BLaER1 (cell line): ENCODE measurements around the gene XRCC1.

Experiments
- H3K27ac ChIP-seq: shearing (Covaris generic); formaldehyde crosslinking; 2 replicates; pipeline ENCODE4 v1.8.1; 2022
- H3K27me3 ChIP-seq: shearing (Covaris generic); formaldehyde crosslinking; 2 replicates; pipeline ENCODE4 v1.8.1; 2022
- H3K36me3 ChIP-seq: shearing (Covaris generic); formaldehyde crosslinking; 2 replicates; pipeline ENCODE4 v1.8.1; 2022
- H3K4me1 ChIP-seq: shearing (Covaris generic); formaldehyde crosslinking; 2 replicates; pipeline ENCODE4 v1.8.1; 2022
- H3K4me2 ChIP-seq: shearing (Covaris generic); formaldehyde crosslinking; 2 replicates; pipeline ENCODE4 v1.8.1; 2022
- H3K4me3 ChIP-seq: shearing (Covaris generic); formaldehyde crosslinking; 2 replicates; pipeline ENCODE4 v1.8.1; 2022
- H3K9ac ChIP-seq: shearing (Covaris generic); formaldehyde crosslinking; 2 replicates; pipeline ENCODE4 v1.8.1; 2022
- H3K9me3 ChIP-seq: shearing (Covaris generic); formaldehyde crosslinking; 2 replicates; pipeline ENCODE4 v1.8.1; 2022
- H4K20me1 ChIP-seq: shearing (Covaris generic); formaldehyde crosslinking; 2 replicates; pipeline ENCODE4 v1.8.1; 2022
- Cebpa-rat ChIP-seq: shearing (Covaris generic); IDR thresholded peaks from 2 replicates; pipeline ENCODE4 v1.8.1; 2022

XRCC1 gene

GRCh38 chr19:43538922-43539321 is 36.4 kb downstream of the XRCC1 start:
- Histone ChIP-seq H3K4me3 (no peak overlapping the region), H3K9ac (no peak overlapping the region), H3K4me2 (no peak overlapping the region), H3K27me3 (no peaks in the 10 kb centered on the region), H3K27ac (no peak overlapping the region), H3K9me3 (peaks cover 21% of the 10 kb centered on the region), H3K36me3 (peaks cover 78% of the 10 kb centered on the region), H4K20me1 (no peaks in the 10 kb centered on the region), H3K4me1 (peaks cover 12% of the 10 kb centered on the region)
- no peak for TF ChIP-seq Cebpa-rat

DNA sequence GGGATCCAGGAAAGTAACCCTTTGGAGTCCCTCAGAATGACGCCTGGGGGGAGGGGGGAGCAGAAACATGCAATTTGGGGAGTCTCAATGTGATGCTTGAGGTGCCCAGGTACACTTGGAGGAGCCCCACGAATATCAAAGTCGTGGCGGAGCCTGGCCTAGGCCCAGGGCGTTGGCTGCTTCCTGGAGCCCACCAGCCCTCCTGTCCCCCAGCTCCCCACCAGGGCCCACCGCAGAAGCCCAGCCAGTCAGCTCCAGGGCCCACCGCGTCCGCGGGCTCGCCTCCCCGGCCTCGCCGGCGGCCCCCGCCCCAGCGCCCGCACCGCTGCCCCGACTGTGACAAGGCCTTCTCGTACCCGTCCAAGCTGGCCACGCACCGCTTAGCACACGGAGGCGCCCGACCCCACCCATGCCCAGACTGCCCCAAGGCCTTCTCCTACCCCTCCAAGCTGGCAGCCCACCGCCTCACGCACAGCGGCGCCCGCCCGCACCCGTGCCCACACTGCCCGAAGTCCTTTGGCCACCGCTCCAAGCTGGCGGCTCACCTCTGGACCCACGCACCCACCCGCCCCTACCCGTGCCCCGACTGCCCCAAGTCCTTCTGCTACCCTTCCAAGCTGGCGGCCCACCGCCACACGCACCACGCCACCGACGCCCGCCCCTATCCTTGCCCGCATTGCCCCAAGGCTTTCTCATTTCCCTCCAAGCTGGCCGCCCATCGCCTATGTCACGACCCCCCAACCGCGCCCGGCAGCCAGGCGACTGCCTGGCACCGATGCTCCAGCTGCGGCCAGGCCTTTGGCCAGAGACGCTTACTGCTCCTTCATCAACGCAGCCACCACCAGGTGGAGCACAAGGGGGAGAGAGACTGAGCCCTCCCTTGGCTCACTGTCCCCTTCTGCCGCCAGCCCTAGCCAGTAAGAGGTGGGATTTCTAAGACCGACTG is 40.2 kb downstream of the XRCC1 start:
- peaks cover 40% of the 10 kb centered on the region for H3K36me3 ChIP-seq
- no peaks in the 10 kb centered on the region for H4K20me1 ChIP-seq
- H3K4me3 ChIP-seq, result no peak overlapping the region
- no peak overlapping the region for H3K9ac ChIP-seq
- H3K27me3 ChIP-seq, result no peaks in the 10 kb centered on the region
- TF ChIP-seq Cebpa-rat, result no peak
- H3K9me3 ChIP-seq, result peaks cover 21% of the 10 kb centered on the region
- no peak overlapping the region for H3K4me2 ChIP-seq
- no peak overlapping the region for H3K27ac ChIP-seq
- H3K4me1 ChIP-seq, result peaks cover 25% of the 10 kb centered on the region

- peaks cover 17% of the 10 kb centered on the region for H3K9me3 ChIP-seq
- H3K27me3 ChIP-seq, result no peaks in the 10 kb centered on the region
- peak overlapping the region; percentile 57; the same call in 1 of the 2 replicates for H3K4me2 ChIP-seq
- no peak overlapping the region for H3K27ac ChIP-seq
- H4K20me1 ChIP-seq, result no peaks in the 10 kb centered on the region
- TF ChIP-seq Cebpa-rat, result no peak
- no peak overlapping the region for H3K9ac ChIP-seq
- peaks cover 32% of the 10 kb centered on the region for H3K36me3 ChIP-seq
- peaks cover 25% of the 10 kb centered on the region for H3K4me1 ChIP-seq
- H3K4me3 ChIP-seq, result no peak overlapping the region
Measured at GRCh38 chr19:43534305-43534815, 41.0 kb downstream of the XRCC1 start.

- H3K9ac ChIP-seq, result peak overlapping the region; percentile 77
- peak overlapping the region; percentile 72 for H3K4me3 ChIP-seq
- peak; percentile 85 for TF ChIP-seq Cebpa-rat
- H3K9me3 ChIP-seq, result peaks cover 10% of the 10 kb centered on the region
- H3K27ac ChIP-seq, result peak overlapping the region; percentile 82
- H3K27me3 ChIP-seq, result no peaks in the 10 kb centered on the region
- peaks cover 25% of the 10 kb centered on the region for H3K4me1 ChIP-seq
- H4K20me1 ChIP-seq, result no peaks in the 10 kb centered on the region
- H3K36me3 ChIP-seq, result peaks cover 26% of the 10 kb centered on the region
- H3K4me2 ChIP-seq, result peak overlapping the region; percentile 95
Measured at GRCh38 chr19:43533546-43534304, 41.6 kb downstream of the XRCC1 start.

GRCh38 chr19:43532962-43533545 is 42.3 kb downstream of the XRCC1 start, which contains the start of gene ZNF575:
Gene ZNF575, plus strand, starts transcription at chr19:43533188. Its CDS starts 1,235 bp downstream, at chr19:43534423.
- Histone ChIP-seq H3K4me2 (peak within 1 kb of the TSS; percentile 95), H3K9me3 (peaks cover 4% of the 10 kb centered on the region; the same call in 1 of the 2 replicates), H4K20me1 (no peaks in the 10 kb centered on the region), H3K36me3 (peaks cover 19% of the 10 kb centered on the region), H3K9ac (peak within 1 kb of the TSS; percentile 77), H3K4me1 (peaks cover 30% of the 10 kb centered on the region), H3K27me3 (no peaks in the 10 kb centered on the region), H3K27ac (peak within 1 kb of the TSS; percentile 82), H3K4me3 (peak within 1 kb of the TSS; percentile 72)
- TF ChIP-seq Cebpa-rat, result no peak

DNA sequence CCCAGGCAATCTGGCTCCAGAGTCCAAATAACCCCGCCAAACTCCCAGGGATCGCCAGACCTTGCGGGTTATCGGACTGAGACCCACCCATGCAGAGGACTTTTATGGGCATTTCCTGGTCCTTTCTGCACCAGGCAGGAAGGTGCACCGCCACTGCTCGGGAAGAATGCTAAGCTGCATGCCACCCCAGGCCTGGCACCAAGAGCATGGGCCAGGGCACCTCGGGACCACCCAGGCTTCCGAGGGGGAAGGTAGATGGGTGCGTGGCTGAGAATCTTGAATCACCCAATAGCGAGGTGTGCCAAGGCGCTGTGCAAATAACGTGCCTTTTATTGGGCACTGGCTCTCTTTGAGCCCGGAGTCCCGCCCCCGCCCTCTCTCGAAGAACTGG is 42.8 kb downstream of the XRCC1 start:
- Histone ChIP-seq H3K4me1 (peaks cover 35% of the 10 kb centered on the region), H3K4me3 (peak overlapping the region; percentile 72), H3K9ac (peak overlapping the region; percentile 77), H3K27me3 (no peaks in the 10 kb centered on the region), H3K36me3 (peaks cover 14% of the 10 kb centered on the region), H3K9me3 (no peaks in the 10 kb centered on the region), H4K20me1 (no peaks in the 10 kb centered on the region), H3K27ac (peak overlapping the region; percentile 82), H3K4me2 (peak overlapping the region; percentile 95)
- no peak for TF ChIP-seq Cebpa-rat

- Histone ChIP-seq H3K27me3 (no peaks in the 10 kb centered on the region), H3K27ac (peak overlapping the region; percentile 78), H3K36me3 (peaks cover 2% of the 10 kb centered on the region; the same call in 1 of the 2 replicates), H3K4me2 (peak overlapping the region; percentile 91), H3K9me3 (no peaks in the 10 kb centered on the region), H3K4me3 (peak overlapping the region; percentile 87), H3K9ac (peak overlapping the region; percentile 88), H3K4me1 (peaks cover 51% of the 10 kb centered on the region), H4K20me1 (peaks cover 15% of the 10 kb centered on the region)
- TF ChIP-seq Cebpa-rat, result no peak
Measured at GRCh38 chr19:43527860-43528622, 47.3 kb downstream of the XRCC1 start.

DNA sequence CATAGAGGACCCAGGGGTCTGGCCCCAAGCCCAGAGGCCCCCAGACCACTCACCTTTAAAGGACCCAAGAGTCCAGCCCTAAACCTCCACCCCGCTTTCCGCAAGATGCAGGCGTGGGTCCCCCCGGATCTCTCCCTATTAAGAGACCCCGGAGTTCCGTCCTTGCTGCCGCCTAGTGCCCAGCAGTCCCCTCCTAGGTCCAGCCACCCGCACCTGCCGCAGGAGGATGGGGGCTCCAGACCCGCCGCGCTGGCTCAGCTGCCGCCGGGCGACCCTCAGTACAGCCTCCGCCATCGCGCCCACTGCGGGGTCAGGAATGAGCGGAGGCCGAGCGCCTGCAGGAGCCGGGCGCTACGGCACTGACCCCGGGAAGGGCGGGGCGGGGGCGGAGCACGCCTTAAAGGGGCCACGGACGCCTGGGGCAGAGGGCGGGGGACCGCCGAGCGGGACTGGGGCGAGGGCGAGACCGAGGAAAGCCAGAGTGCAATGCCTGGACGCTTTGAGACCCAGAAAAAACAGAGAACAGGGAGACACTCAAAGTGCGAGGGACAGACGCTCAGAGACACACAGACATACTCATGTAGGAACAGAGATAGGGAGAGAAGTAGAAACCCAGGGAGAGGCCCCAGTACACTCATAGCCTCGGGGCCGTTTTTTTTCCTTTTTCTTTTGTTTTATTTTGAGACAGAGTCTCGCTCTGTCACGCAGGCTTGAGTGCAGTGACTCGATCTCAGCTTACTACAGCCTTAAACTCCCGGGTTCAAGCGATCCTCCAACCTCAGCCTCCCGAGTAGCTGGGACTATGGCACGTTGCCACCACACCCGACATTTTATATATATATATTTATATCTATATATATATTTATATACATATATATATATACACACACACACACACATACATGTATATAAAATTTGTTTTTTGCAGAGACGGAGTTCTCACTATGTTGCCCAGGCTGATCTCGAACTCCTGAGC is 48.2 kb downstream of the XRCC1 start, which contains the start of gene ETHE1:
Gene ETHE1 (minus strand): TSS at position 318 of the 976 bp plus-strand sequence. CDS start 24 bp downstream, at position 294.
- H3K9ac ChIP-seq, result peak within 1 kb of the TSS; percentile 88
- H3K4me2 ChIP-seq, result peak within 1 kb of the TSS; percentile 91
- H3K27ac ChIP-seq, result peak within 1 kb of the TSS; percentile 78
- peaks cover 15% of the 10 kb centered on the region for H4K20me1 ChIP-seq
- TF ChIP-seq Cebpa-rat, result no peak
- peaks cover 46% of the 10 kb centered on the region for H3K4me1 ChIP-seq
- H3K9me3 ChIP-seq, result no peaks in the 10 kb centered on the region
- H3K4me3 ChIP-seq, result peak within 1 kb of the TSS; percentile 87
- H3K27me3 ChIP-seq, result no peaks in the 10 kb centered on the region
- H3K36me3 ChIP-seq, result peaks cover 10% of the 10 kb centered on the region; the same call in 1 of the 2 replicates
